Stimulated activated naive CD8-positive, alpha-beta T cell treated with anti-CD3 and anti-CD28 coated beads, Interleukin-15, Interleukin-2, amounts not matched to agents 100 ng/mL and 50 ng/mL, for 24 hours (primary cell): ENCODE data around the gene GCN1.

ENCODE experiments used
- H3K27ac Mint-ChIP-seq: one replicate; pipeline ENCODE4 v1.8.0; 2021; ENCODE audit warnings: mild to moderate bottlenecking, mixed read lengths
- H3K27me3 Mint-ChIP-seq: one replicate; pipeline ENCODE4 v1.8.0; 2021; ENCODE audit warnings: mixed read lengths
- H3K36me3 Mint-ChIP-seq: one replicate; pipeline ENCODE4 v1.8.0; 2021; ENCODE audit warnings: low read depth, mixed read lengths
- H3K4me1 Mint-ChIP-seq: one replicate; pipeline ENCODE4 v1.8.0; 2021; ENCODE audit warnings: low read depth, mixed read lengths
- H3K4me3 Mint-ChIP-seq: one replicate; pipeline ENCODE4 v1.8.0; 2021; ENCODE audit warnings: mild to moderate bottlenecking, mixed read lengths
- H3K9me3 Mint-ChIP-seq: one replicate; pipeline ENCODE4 v1.8.0; 2021; ENCODE audit warnings: mixed read lengths

Gene GCN1

DNA sequence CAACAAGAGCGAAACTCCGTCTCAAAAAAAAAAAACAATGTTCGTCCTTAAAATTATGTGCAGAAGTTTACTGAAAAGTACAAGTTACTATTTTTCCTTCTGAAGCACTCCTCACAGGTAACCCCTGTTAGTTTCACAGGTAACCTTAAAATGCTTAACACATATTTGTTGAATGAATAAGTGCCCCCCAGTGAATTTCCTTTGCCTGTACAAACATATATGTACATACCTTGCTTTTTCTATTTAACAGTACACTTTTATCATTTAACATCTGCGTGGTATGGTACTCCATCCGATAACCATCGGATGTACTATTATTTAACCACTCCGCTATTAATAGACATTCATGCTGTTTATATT, 76.6 kb downstream of the GCN1 start:
- Mint-ChIP-seq H3K27ac (peak overlapping the region; percentile 59), H3K4me3 (peak overlapping the region; percentile 86), H3K27me3 (no peaks in the 10 kb centered on the region), H3K9me3 (no peaks in the 10 kb centered on the region), H3K4me1 (peaks cover 77% of the 10 kb centered on the region), H3K36me3 (peaks cover 26% of the 10 kb centered on the region)

DNA sequence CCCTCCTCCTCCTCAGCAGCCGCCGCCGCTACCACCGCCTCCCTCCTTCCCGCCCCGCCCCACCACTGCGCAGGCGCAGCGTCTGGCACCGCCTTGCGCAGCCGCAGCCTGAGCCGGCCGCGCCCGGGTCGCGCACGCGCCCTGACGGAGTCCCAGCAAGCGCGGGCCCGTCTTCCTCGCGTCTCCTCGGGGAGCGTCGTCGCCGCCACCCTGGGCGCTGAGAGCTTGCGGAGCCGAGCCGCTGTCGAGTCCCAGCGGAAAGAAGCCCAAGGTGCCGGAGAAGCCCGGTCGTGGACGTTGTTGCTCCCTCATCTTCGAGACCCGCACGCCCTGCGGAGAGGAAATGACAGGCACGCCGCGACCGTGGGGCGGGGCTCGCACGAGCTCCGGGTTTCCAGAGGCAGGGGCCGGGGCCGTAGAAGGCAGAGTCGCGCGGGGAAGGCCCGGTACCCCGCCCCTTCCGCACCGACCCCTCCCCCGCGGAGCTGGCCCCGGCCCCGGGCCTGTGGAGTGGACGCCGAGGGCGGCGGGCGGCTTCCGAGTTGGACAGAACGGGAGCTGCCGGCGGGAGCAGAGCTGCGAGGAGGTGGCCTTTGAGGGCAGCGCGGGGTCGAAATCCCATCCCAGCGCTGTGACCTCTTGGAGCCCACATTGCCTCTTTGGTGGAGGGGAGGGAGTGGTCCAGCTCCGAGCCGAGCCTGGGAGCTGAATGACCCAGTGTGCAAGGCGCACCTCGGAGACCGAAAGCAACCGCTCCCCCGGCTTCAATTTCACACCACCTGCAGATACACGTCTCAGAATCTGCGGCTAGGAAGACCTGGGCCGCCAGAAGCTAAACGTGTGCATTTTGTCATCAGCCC, 77.5 kb downstream of the GCN1 start:
- no peaks in the 10 kb centered on the region for H3K27me3 Mint-ChIP-seq
- no peaks in the 10 kb centered on the region for H3K9me3 Mint-ChIP-seq
- H3K4me1 Mint-ChIP-seq = peaks cover 84% of the 10 kb centered on the region
- peak overlapping the region; percentile 86 for H3K4me3 Mint-ChIP-seq
- peaks cover 34% of the 10 kb centered on the region for H3K36me3 Mint-ChIP-seq
- H3K27ac Mint-ChIP-seq = peak overlapping the region; percentile 59

DNA sequence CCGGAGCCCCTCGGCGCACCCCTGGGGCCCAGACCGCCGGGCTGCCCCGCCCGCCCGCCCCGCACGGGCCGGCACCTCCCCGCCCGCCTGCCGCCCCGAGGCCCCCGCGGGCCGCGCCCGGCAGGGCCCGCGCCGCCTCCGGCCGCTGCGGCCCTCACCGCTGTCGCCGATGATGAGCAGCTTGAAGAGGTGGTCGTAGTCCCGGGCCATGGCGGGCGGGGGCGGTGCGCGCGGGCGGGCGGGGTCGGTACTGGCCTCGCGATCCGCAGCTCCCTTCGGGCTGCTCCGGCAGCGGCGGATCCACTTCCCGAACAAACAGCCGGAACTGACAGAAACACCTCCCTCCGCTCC, 78.1 kb downstream of the GCN1 start, which contains the start of gene RAB35:
TSS of gene RAB35 (minus strand) at position 313 of the 351 bp plus-strand sequence. CDS start at position 210, 103 bp downstream.
- Mint-ChIP-seq H3K4me3 (peak within 1 kb of the TSS; percentile 96), H3K4me1 (peaks cover 84% of the 10 kb centered on the region), H3K27me3 (no peaks in the 10 kb centered on the region), H3K27ac (peak within 1 kb of the TSS; percentile 89), H3K36me3 (peaks cover 39% of the 10 kb centered on the region), H3K9me3 (no peaks in the 10 kb centered on the region)

DNA sequence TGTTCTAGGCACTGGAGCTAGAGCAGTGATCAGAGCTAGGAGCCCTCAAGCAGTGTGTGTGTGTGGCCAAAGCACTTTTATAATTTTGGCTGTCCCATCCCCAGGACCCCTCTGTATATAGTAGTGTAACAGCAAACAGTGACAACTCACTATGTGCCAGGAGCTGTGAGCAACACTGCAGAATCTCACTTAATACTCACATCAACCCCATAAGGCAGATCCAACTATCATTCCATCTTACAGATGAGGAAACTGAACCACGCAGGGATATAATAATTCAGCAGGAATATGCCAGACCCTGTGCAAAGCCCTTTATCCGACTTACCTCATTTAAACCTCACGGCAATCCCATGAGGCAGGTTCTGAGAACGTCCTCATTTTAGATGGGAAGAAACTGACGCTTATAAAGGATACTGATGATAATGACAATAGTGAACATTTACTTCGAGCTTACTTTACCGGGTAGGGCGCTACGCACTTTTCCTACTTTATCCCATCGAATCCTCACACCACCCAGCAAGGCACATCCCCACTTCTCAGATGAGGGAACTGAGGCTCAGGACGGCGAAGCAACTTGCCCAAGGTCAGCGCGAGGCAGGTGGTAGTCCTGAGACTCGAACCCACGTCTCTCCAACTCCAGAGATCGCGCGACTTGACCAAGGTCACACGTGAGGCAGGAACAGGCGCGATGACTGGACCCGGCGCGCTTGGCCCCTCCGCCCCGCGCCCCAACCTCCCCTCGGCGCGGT, 78.6 kb downstream of the GCN1 start:
- H3K36me3 Mint-ChIP-seq = peaks cover 39% of the 10 kb centered on the region
- H3K4me1 Mint-ChIP-seq = peaks cover 84% of the 10 kb centered on the region
- peak overlapping the region; percentile 96 for H3K4me3 Mint-ChIP-seq
- no peaks in the 10 kb centered on the region for H3K9me3 Mint-ChIP-seq
- H3K27me3 Mint-ChIP-seq = no peaks in the 10 kb centered on the region
- H3K27ac Mint-ChIP-seq = peak overlapping the region; percentile 89

DNA sequence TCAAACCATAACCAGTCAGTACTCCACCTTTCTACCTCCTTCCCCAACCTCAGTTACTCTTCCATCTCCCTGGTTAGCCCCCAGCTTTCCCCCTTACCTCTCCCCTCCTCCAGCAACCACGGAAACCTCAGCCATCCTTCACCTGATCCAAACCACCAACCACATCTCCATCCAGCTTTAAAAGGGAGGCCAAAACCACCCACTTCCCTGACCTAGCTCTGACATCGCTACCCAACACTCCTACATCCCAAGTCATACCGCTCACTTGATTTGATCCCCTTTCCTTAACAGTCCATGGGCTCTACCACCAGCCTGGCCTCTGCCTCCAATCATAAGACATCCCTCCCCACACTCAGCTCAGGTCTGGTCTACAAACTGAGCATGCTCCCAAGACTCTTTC, 79.4 kb downstream of the GCN1 start:
- Mint-ChIP-seq H3K4me1 (peaks cover 84% of the 10 kb centered on the region), H3K4me3 (peak overlapping the region; percentile 96), H3K36me3 (peaks cover 44% of the 10 kb centered on the region), H3K9me3 (no peaks in the 10 kb centered on the region), H3K27me3 (no peaks in the 10 kb centered on the region), H3K27ac (peak overlapping the region; percentile 89)

DNA sequence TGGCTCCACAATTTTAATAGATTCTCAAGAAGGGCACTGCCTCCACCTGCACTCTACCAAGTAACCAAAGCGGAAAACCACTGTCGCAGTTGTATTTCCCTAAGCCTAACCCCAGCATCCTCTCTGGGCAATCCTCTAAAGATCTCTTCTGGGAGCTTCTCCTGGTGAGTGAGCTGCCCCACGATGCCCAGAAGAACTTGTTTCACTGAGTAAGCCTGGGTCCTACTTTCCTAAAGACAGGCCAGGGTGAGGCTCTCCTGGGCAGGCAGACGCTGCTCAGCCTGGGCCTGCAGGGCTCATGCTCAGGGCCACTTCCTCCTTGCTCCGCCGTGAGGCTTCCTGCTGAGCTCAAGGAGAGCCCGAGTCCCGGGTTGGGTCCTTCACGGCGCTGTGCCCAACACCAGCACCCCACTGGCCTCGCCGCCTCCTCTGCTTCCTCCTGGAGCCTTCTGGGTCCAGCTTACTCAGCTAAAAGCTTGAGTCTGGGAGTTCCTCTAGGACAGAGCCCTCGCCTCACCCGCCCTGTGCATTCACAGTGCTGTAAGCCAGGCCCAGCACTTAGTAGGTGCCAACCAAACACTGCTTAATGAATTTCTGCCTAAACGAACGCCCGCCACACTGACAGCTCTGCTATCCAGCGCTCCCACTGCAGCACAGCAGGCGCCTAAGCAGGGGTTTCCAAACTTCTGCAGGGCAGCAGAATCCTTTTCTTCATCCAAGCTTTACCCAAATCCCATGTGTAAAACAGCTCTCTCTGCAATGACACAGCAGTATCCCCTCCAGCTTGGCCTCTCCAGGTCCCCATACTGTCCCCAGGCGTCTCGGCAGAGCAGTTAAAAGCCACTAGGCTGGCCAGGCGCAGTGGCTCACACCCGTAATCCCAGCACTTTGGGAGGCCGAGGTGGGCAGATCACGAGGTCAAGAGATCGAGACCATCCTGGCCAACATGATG, 83.7 kb downstream of the GCN1 start:
- Mint-ChIP-seq H3K27me3 (no peaks in the 10 kb centered on the region), H3K4me3 (peak overlapping the region; percentile 59), H3K36me3 (peaks cover 62% of the 10 kb centered on the region), H3K9me3 (no peaks in the 10 kb centered on the region), H3K27ac (peak overlapping the region; percentile 83), H3K4me1 (peaks cover 67% of the 10 kb centered on the region)

DNA sequence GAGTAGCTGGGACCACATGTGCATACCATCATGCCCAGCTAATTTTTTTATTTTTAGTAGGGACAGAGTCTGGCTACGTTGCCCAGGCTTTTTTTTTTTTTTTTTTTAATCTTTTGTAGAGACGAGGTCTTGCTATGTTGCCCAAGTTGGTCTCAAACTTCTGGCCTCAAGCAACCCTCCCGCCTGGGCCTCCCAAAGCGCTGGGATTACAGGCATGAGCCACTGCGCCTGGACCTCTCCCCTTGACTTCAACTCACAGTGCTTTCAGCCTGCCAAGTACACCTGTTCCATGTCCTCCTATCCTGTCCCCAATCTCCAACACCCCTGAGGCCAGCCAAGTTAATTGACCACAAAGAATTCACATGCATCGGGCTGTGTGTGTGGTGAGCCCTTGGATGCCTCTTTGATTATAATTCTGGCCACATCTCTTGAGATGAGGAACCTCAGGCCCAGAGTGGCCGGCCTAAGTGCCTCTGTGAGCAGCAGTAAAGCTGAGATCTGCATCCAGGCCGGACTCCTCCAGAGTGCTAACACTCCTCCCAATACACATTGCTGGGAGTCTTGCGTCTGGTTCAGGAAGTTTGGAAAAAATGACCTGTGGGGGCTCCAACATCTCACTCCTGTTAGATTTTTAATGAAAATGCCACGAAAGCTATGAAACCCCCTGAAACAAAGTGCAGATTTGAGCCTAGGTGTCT, 84.8 kb downstream of the GCN1 start:
- H3K27ac Mint-ChIP-seq = peak overlapping the region; percentile 31
- H3K9me3 Mint-ChIP-seq = no peaks in the 10 kb centered on the region
- peaks cover 60% of the 10 kb centered on the region for H3K4me1 Mint-ChIP-seq
- H3K4me3 Mint-ChIP-seq = no peak overlapping the region
- no peaks in the 10 kb centered on the region for H3K27me3 Mint-ChIP-seq
- peaks cover 60% of the 10 kb centered on the region for H3K36me3 Mint-ChIP-seq

DNA sequence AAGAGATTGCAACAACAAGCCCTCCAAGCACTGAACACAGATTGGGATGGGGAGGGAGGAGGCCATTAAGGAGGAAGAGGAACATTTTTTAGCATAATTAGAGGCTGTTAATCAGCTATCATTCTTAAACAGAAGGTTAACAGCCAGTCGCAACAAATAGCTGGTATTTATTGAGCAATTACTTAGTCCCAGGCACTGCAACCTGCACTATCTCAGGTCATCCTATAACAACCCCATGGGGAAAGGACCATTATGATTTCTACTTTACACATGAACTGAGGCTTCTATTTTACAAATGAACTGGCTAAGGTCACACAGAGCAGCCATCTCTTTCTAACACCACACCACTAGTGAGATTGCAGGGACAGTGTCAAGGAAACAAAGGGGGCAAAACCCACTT, 88.4 kb downstream of the GCN1 start:
- H3K4me3 Mint-ChIP-seq = no peak overlapping the region
- peaks cover 49% of the 10 kb centered on the region for H3K36me3 Mint-ChIP-seq
- no peak overlapping the region for H3K27ac Mint-ChIP-seq
- H3K27me3 Mint-ChIP-seq = no peaks in the 10 kb centered on the region
- peaks cover 39% of the 10 kb centered on the region for H3K4me1 Mint-ChIP-seq
- no peaks in the 10 kb centered on the region for H3K9me3 Mint-ChIP-seq

DNA sequence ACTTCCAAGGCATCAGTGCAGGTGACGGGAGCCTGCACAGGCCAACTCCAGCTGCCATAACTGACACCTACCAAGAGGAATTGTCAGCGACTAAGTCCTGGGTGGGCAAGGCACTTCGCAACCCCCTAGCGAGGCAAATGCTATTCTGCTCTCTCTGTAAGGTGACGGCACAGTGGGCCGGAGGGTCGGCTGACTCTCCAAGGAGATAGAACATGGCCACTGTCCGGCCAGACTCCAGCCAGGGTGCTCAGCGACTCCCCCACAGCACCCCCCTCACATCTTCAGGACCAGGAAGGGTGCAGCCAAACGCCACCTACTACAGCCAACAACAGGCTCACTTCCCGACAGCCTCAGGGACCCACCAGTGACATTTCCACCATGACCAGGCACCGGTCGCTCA, 91.1 kb downstream of the GCN1 start:
- Mint-ChIP-seq H3K27me3 (no peaks in the 10 kb centered on the region), H3K4me1 (peaks cover 16% of the 10 kb centered on the region), H3K4me3 (no peak overlapping the region), H3K36me3 (peaks cover 47% of the 10 kb centered on the region), H3K9me3 (no peaks in the 10 kb centered on the region), H3K27ac (no peak overlapping the region)

DNA sequence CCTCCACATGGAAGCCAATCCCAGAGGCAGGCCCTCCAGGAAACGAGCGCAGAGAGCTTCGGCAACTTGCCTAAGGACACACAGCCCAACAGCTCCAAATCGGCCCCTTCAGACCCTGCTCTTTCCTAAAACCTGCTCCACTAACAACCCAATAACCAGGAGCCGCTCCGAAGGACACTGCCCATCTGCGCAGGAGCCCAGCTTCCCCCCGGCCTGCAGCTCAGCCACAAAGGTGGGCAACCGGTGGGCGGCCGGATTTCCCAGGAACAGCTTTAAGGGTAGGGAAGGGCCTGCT, 91.5 kb downstream of the GCN1 start:
- H3K27ac Mint-ChIP-seq = no peak overlapping the region
- H3K27me3 Mint-ChIP-seq = no peaks in the 10 kb centered on the region
- H3K4me3 Mint-ChIP-seq = no peak overlapping the region
- no peaks in the 10 kb centered on the region for H3K9me3 Mint-ChIP-seq
- peaks cover 47% of the 10 kb centered on the region for H3K36me3 Mint-ChIP-seq
- H3K4me1 Mint-ChIP-seq = peaks cover 16% of the 10 kb centered on the region

DNA sequence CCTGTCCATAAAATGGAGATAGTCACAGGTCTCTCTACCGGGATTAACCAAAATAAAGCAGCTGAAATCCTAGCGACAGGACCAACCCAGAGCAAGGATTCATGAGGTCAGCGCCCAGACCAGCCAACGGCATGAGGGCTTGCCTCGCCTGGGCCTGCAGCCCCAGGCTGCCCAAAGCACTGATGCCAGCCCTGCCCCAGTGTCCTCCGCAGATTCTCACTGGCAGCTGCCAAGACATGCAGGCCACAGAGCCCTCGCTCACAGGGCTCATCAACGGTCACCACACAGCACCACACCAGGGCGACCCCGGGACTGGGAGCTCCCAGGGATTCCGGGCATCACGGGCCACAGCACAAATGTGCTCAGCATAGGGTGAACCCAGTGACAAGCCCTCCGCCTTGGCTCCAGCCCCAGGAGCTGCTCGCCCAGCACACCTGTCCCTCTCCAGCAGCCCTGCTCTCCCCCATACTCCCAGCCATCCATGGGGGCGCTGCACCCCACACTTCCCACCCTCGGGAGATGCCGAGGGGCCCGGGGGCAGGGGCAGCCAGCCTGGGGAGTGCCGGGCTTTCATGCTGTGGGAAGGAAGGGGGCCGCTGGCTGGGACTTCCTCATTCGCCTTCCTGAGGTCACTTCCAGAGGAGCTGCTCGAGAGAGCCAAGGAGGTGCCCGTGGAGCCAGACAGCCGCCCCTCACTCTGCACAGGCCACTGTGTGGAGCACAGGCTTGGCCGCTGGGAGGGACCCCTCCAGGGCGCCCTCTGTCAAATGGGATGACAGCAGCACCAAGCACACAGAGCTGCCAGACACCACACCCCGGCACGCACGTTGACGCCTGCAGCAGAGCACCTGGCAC, 92.1 kb downstream of the GCN1 start:
- no peaks in the 10 kb centered on the region for H3K9me3 Mint-ChIP-seq
- H3K4me3 Mint-ChIP-seq = no peak overlapping the region
- peaks cover 16% of the 10 kb centered on the region for H3K4me1 Mint-ChIP-seq
- peaks cover 44% of the 10 kb centered on the region for H3K36me3 Mint-ChIP-seq
- H3K27ac Mint-ChIP-seq = no peak overlapping the region
- H3K27me3 Mint-ChIP-seq = no peaks in the 10 kb centered on the region

DNA sequence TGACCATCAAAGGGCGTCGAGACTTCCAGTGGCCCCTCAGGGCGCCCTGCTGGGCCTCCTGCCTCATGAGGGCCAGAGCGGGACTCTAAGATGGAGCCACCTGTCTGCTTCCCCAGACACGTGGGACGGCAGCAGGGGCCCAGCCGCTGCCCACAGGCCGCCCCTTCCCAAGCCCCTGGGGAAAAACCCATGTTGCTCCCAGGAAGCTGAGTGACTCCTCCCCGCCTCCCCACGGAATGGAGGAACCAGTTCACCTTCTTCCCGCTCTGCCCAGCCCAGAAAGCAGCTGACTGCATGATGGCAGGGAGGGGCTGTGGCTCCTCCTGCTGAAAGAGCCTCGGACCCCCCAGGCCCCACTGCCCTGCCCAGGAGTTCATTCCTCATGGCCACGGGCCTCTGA, 92.9 kb downstream of the GCN1 start:
- peaks cover 45% of the 10 kb centered on the region for H3K36me3 Mint-ChIP-seq
- peaks cover 16% of the 10 kb centered on the region for H3K4me1 Mint-ChIP-seq
- no peak overlapping the region for H3K4me3 Mint-ChIP-seq
- H3K27me3 Mint-ChIP-seq = no peaks in the 10 kb centered on the region
- no peaks in the 10 kb centered on the region for H3K9me3 Mint-ChIP-seq
- H3K27ac Mint-ChIP-seq = peak overlapping the region; percentile 81

DNA sequence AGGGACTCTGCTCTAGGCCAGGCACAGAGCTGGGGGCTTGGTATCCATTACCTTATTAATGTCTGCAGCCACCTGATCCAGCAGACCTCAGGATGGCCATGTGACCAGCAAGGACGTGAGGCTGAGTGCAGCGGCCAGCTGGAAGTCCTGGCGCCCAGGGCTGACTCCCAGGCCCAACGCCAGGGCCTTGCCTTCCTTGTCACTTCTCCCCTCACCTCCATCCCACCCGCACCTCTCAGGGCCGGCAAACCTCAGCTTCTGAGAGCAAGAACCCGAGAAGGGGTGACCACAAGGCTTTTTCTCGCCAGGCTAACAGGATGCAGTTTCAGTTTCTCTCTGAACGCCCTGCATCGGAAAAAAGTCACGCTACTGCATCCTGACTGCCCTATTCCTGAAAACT, 93.3 kb downstream of the GCN1 start:
- no peaks in the 10 kb centered on the region for H3K9me3 Mint-ChIP-seq
- no peak overlapping the region for H3K4me3 Mint-ChIP-seq
- peak overlapping the region; percentile 81 for H3K27ac Mint-ChIP-seq
- H3K36me3 Mint-ChIP-seq = peaks cover 47% of the 10 kb centered on the region
- H3K27me3 Mint-ChIP-seq = no peaks in the 10 kb centered on the region
- peaks cover 16% of the 10 kb centered on the region for H3K4me1 Mint-ChIP-seq

DNA sequence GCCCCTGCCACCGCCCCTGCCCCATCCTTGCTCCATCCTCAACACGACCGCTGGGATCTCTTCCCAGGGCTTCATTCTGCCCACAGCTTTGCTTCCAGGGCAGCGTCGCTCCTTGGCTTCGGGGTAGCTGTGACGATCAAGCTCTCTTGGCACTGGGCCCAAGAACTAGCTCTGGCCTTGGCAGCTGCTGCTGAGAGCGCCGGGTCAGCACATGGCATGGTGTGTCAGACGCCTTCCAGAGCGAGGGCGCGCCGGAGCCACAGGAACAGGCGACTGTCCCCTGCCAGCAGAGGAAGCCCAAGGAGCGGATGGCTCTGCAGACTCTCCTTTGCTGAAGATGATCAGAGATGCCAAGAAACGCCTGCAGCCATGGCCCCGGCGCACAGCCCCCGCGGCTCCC, 93.9 kb downstream of the GCN1 start:
- peaks cover 45% of the 10 kb centered on the region for H3K36me3 Mint-ChIP-seq
- H3K27me3 Mint-ChIP-seq = no peaks in the 10 kb centered on the region
- no peak overlapping the region for H3K4me3 Mint-ChIP-seq
- peaks cover 16% of the 10 kb centered on the region for H3K4me1 Mint-ChIP-seq
- no peak overlapping the region for H3K27ac Mint-ChIP-seq
- no peaks in the 10 kb centered on the region for H3K9me3 Mint-ChIP-seq
